ENCODE data around the gene SETBP1. TPM values are rescaled to one million over a fixed set of nuclear protein-coding genes. Genes with fewer than 3 reads are reported as not detected.

SETBP1 gene
- total RNA-seq, 1 experiment from 2014 or later: 0.23 TPM

- Histone ChIP-seq H3K4me3 (ENCODE audit: low read depth in 2 of 2, low read length in 2 of 2) (no peak overlapping the region), H3K27ac (ENCODE audit: low read length) (no peak overlapping the region), H3K4me1 (ENCODE audit: control insufficient read depth, insufficient read depth, low read length) (no peaks in the 10 kb centered on the region), H3K27me3 (ENCODE audit: control insufficient read depth, insufficient read depth, low read length) (no peaks in the 10 kb centered on the region), H3K36me3 (ENCODE audit: control insufficient read depth, insufficient read depth, low read length) (no peaks in the 10 kb centered on the region), H3K9me3 (ENCODE audit: control insufficient read depth, insufficient read depth, low read depth, low read length) (no peaks in the 10 kb centered on the region)
- BruUV-seq (replicated peaks): no TSS peak
- no peak for TF ChIP-seq SIN3A (IDR thresholded peaks at IDR 0.05; ENCODE audit: borderline replicate concordance, insufficient read depth, low read depth, low read length)
- no peak for TF ChIP-seq POLR2AphosphoS5 (IDR thresholded peaks at IDR 0.05; ENCODE audit: low read depth, low read length)
- no peak for TF ChIP-seq CTCF (IDR thresholded peaks at IDR 0.05)
- no peak for TF ChIP-seq REST (IDR thresholded peaks at IDR 0.05; ENCODE audit: insufficient read depth in 1 of 2, low read depth in 2 of 2, low read length in 1 of 2)
- no peak for TF ChIP-seq TCF7L2 (IDR thresholded peaks at IDR 0.05; ENCODE audit: low read depth, low read length)
- in situ Hi-C loops (cut with HindIII; ENCODE audit: low pct_unique_long_range_greater_than_20kb, low sequenced_read_pairs) (no loop called here), intact Hi-C loops (cut with micrococcal nuclease; ENCODE audit: unreplicated experiment) (no loop called here)
- DNase-seq (ENCODE audit: low read depth, low spot score) (no peak), ATAC-seq (no peak)
- CTCF ChIA-PET: no interaction called here
- POLR2A ChIA-PET: no interaction called here
Measured at GRCh38 chr18:44635546-44635945, 45.1 kb upstream of the SETBP1 start.

- CTCF ChIA-PET: no interaction called here
- TF ChIP-seq REST (IDR thresholded peaks at IDR 0.05; ENCODE audit: insufficient read depth in 1 of 2, low read depth in 2 of 2, low read length in 1 of 2): no peak
- TF ChIP-seq CTCF (IDR thresholded peaks at IDR 0.05): no peak
- DNase-seq (ENCODE audit: low read depth, low spot score) (no peak), ATAC-seq (no peak)
- Histone ChIP-seq H3K9me3 (ENCODE audit: control insufficient read depth, insufficient read depth, low read depth, low read length) (no peaks in the 10 kb centered on the region), H3K4me3 (ENCODE audit: low read depth in 2 of 2, low read length in 2 of 2) (no peak overlapping the region), H3K27me3 (ENCODE audit: control insufficient read depth, insufficient read depth, low read length) (no peaks in the 10 kb centered on the region), H3K27ac (ENCODE audit: low read length) (no peak overlapping the region), H3K4me1 (ENCODE audit: control insufficient read depth, insufficient read depth, low read length) (no peaks in the 10 kb centered on the region), H3K36me3 (ENCODE audit: control insufficient read depth, insufficient read depth, low read length) (no peaks in the 10 kb centered on the region)
- no TSS peak for BruUV-seq (replicated peaks)
- POLR2A ChIA-PET: no interaction called here
- intact Hi-C loops (cut with micrococcal nuclease; ENCODE audit: unreplicated experiment): no loop called here
- in situ Hi-C loops (cut with HindIII; ENCODE audit: low pct_unique_long_range_greater_than_20kb, low sequenced_read_pairs): no loop called here
Measured at GRCh38 chr18:44636241-44636640, 44.4 kb upstream of the SETBP1 start.
